Left renal pelvis (tissue), 4 donors: ENCODE measurements around the gene OR10J5. TPM values are rescaled to one million over a fixed set of nuclear protein-coding genes. Genes with fewer than 3 reads are reported as not detected.
"Not testable (repeated sequence)": the region's sequence is repeated elsewhere in the genome, so short reads cannot be mapped to it uniquely, and the experiment has no call there.

Experiments used
- DNase-seq, 4 donors: peaks; one replicate each; pipeline ENCODE4 v3.0.0-alpha.2; 2013; ENCODE audit warnings: low read depth in 4 of 4, low spot score in 3 of 4
- polyA plus RNA-seq, 4 donors: library from polyadenylated mRNA; unstranded; fragments of 120-200 nt; gene quantifications; one replicate each; pipeline ENCODE4 v1.2.1, GENCODE V29; 2013; ENCODE audit not compliant: insufficient read length in 4 of 4

Gene OR10J5
- not detected for polyA plus RNA-seq

GRCh38 chr1:159535907-159536306 lies at the start of gene OR10J5:
OR10J5 (minus strand) TSS chr1:159536007; CDS start chr1:159536007, 0 bp downstream.
- no peak for DNase-seq

GRCh38 chr1:159584536-159584935 lies 48.7 kb upstream of the OR10J5 start:
- no peak for DNase-seq

- no peak for DNase-seq
Measured at GRCh38 chr1:159581422-159581821, 45.6 kb upstream of the OR10J5 start.

- DNase-seq: no peak
Measured at GRCh38 chr1:159580340-159580739, 44.5 kb upstream of the OR10J5 start.

GRCh38 chr1:159577446-159577845 lies 41.6 kb upstream of the OR10J5 start:
- DNase-seq: no peak

GRCh38 chr1:159562680-159563079 lies 26.9 kb upstream of the OR10J5 start:
- DNase-seq: no peak

GRCh38 chr1:159561497-159561896 lies 25.7 kb upstream of the OR10J5 start:
- DNase-seq: no peak

- DNase-seq: no peak
Measured at GRCh38 chr1:159560599-159560998, 24.8 kb upstream of the OR10J5 start.

- DNase-seq: no peak
Measured at GRCh38 chr1:159556931-159557369, 21.1 kb upstream of the OR10J5 start.

- DNase-seq: no peak
Measured at GRCh38 chr1:159554696-159555095, 18.9 kb upstream of the OR10J5 start.

- DNase-seq: no peak
Measured at GRCh38 chr1:159554261-159554660, 18.5 kb upstream of the OR10J5 start.

GRCh38 chr1:159548126-159548525 lies 12.3 kb upstream of the OR10J5 start:
- DNase-seq: no peak

- DNase-seq: no peak
Measured at GRCh38 chr1:159532922-159533321, 2.9 kb downstream of the OR10J5 start.

- not testable (repeated sequence) for DNase-seq
Measured at GRCh38 chr1:159524792-159525191, 11.0 kb downstream of the OR10J5 start.

GRCh38 chr1:159510229-159510541 lies 25.6 kb downstream of the OR10J5 start:
- DNase-seq: no peak

GRCh38 chr1:159509440-159510228 lies 26.2 kb downstream of the OR10J5 start:
- DNase-seq: no peak

GRCh38 chr1:159508951-159509350 lies 26.9 kb downstream of the OR10J5 start:
- DNase-seq: no peak

GRCh38 chr1:159505676-159506075 lies 30.1 kb downstream of the OR10J5 start:
- no peak for DNase-seq

- no peak for DNase-seq
Measured at GRCh38 chr1:159501082-159501481, 34.7 kb downstream of the OR10J5 start.

GRCh38 chr1:159494513-159495210 lies 41.1 kb downstream of the OR10J5 start:
- DNase-seq: not testable (repeated sequence)

- no peak for DNase-seq
Measured at GRCh38 chr1:159493354-159493753, 42.5 kb downstream of the OR10J5 start.
